CD4-positive, alpha-beta T cell treated with Interleukin-17A for 4 hours (primary cell): ENCODE measurements around the gene CFD.
"Not testable (repeated sequence)": the region's sequence is repeated elsewhere in the genome, so short reads cannot be mapped to it uniquely, and the experiment has no call there.

ENCODE experiments used
- DNase-seq: peaks from one replicate; pipeline ENCODE4 v3.0.0-alpha.2; 2020; ENCODE audit warnings: mixed read lengths

CFD gene

DNA sequence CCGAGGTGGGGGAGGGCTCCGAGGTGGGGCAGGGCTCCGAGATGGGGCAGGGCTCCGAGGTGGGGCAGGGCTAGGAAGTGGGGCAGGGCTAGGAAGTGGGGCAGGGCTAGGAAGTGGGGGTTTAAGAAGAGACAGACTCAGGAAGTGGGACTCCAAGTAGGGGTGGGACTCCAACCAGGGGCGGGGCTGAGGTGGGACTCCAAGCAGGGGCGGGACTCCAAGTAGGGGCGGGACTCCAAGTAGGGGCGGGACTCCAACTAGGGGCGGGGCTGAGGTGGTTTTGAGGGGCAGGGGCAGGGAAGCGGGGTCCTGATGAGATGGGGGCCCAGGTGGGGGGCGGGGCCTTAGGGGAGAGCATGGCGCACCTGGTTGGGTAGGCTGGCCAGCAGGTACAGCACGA lies 13.6 kb downstream of the CFD start:
- peak; percentile 82 for DNase-seq

DNA sequence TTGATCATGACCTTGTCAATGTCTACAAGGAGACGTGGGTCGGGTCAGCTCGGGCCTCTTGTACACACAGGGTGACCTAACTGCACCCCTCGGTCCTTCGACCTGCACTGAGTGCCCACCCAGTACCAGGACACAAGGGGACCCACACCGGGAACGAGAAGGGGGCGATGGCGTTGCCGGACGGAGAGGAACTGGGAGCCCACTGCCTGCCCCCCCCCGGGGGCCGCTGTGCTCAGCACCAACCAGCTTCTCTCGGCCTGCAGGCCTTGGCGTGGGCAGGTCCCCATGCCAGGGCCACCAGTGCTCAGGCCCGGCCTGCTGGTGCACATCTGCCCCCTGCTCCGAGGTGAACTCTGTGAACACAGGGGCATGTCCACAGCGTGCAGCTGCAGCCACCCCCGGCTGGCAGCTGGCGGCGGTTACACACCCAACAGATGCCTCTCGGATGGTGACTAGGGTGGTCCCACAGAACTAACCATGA lies 14.1 kb downstream of the CFD start:
- DNase-seq, result no peak

DNA sequence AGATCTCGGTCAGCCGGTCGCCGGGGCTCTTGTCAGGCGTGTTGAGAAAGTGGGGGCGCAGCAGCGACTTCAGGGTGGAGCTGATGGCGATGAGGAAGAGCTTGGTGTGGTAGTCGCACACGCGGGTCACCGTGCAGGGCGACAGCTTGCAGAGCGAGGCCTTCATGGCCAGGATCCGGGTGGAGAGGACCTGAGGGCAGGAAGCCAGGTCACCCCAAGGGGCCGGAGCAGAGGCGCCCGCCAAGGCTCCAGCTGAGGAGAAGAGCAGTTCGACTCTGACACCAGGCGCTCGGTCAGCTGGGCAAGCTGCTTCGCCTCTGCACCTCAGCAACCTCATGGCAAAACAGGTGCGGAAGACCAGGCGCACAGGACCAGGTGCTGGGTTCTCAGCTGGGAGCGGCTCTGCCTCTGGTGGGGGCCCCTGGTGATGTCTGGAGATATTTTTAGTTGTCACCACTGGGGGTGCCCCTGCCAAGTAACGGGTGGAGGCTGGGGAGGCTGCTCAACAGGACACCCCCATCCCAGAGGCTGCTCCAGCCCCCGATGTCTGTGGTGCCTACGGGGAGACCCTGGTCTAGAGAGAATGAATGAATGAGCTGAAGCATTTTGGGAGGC lies 15.9 kb downstream of the CFD start:
- peak; percentile 14 for DNase-seq

DNA sequence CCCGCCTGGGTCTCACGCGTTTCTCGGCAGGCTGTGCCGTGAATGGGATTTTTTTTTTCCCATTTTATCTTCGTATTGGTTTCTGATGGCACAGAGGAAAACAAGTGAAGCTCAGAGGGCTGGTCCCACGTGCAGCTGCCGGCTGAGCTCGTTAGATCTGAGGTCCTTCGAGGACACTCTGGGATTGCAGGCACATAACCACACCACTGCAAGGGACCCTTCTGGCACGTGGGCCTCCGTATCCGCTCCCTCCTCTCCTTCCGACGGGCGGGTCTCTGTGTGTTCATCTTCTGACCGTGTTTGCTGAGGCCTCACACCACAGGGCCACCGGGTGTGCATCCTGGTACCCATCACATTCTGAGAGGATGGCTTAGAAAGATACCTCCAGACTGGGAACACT lies 16.6 kb downstream of the CFD start:
- no peak for DNase-seq

DNA sequence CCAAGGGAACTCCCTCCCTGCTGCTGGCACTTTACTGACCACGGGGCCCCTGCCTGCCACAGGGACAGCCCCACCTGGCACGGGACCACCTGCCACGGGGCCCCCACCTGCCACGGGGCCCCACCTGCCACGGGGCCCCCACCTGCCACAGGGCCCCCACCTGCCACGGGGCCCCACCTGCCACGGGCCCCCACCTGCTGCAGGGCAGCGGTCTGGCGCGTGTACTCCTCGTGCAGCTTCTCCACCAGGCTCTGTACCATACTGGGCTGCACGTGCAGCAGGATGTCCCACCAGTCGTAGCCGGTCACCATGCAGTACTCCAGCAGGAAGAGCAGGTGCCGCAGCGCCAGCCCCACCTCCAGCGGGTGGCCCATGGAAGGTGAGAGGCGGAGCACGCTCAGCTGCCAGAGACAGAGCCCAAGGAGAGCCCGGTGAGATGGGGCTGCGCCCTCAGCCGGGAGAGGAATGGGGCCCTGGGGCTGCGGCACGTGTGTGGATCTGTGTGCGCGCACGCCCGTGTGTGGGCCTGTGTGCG lies 17.4 kb downstream of the CFD start:
- DNase-seq, result no peak

DNA sequence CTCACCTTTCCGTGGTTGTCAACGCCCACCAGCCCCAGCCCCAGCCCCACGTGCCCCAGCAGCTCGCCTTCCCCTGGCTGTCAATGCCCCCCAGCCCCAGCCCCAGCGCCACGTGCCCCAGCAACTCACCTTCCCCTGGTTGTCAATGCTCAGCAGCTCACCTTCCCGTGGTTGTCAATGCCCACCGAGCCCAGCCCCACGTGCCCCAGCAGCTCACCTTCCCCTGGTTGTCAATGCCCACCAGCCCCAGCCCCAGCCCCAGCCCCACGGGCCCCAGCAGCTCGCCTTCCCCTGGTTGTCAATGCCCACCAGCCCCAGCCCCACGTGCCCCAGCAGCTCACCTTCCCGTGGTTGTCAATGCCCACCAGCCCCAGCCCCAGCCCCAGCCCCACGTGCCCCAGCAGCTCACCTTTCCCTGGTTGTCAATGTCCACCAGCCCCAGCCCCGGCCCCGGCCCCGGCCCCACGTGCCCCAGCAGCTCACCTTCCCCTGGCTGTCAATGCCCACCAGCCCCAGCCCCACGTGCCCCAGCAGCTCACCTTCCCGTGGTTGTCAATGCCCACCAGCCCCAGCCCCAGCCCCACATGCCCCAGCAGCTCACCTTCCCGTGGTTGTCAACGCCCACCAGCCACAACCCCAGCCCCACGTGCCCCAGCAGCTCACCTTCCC lies 18.7 kb downstream of the CFD start:
- not testable (repeated sequence) for DNase-seq

DNA sequence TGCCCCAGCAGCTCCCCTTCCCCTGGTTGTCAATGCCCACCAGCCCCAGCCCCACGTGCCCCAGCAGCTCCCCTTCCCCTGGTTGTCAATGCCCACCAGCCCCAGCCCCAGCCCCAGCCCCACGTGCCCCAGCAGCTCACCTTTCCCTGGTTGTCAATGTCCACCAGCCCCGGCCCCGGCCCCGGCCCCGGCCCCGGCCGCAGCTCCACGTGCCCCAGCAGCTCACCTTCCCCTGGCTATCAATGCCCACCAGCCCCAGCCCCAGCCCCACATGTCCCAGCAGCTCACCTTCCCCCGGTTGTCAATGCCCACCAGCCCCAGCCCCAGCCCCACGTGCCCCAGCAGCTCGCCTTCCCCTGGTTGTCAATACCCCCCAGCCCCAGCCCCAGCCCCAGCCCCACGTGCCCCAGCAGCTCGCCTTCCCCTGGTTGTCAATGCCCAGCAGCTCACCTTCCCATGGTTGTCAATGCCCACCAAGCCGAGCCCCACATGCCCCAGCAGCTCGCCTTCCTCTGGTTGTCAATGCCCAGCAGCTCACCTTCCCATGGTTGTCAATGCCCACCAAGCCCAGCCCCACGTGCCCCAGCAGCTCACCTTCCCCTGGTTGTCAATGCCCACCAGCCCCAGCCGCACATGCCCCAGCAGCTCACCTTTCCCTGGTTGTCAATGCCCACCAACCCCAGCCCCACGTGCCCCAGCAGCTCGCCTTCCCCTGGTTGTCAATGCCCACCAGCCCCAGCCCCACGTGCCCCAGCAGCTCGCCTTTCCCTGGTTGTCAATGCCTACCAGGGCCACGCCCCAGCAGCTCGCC lies 19.5 kb downstream of the CFD start:
- not testable (repeated sequence) for DNase-seq

DNA sequence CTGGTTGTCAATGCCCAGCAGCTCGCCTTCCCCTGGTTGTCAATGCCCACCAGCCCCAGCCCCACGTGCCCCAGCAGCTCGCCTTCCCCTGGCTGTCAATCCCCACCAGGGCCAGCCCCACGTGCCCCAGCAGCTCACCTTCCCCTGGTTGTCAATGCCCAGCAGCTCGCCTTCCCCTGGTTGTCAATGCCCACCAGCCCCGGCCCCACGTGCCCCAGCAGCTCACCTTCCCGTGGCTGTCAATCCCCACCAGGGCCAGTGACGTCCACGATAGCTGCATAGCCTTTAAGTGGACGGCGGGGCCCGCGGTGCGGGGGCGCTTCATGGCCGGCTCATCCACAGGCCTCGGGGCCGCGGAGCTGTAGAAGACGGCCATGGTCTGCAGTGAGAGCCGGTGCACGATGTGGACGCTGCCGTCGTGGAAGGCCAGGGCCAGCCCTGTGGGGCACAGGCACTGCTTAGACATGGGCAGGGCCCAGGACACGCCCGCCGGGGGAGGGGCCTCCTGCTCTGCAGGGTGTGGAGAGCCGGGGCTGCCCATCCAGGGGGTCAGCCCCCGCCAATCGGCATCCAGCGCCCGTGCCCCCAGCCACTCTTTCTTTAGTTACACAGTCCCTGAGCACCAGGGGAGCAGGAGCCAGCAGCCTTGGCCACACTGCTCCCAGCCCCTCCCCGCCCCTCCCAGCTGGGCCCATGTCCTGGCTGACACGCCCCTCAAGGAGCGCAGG lies 20.4 kb downstream of the CFD start:
- DNase-seq, result no peak

DNA sequence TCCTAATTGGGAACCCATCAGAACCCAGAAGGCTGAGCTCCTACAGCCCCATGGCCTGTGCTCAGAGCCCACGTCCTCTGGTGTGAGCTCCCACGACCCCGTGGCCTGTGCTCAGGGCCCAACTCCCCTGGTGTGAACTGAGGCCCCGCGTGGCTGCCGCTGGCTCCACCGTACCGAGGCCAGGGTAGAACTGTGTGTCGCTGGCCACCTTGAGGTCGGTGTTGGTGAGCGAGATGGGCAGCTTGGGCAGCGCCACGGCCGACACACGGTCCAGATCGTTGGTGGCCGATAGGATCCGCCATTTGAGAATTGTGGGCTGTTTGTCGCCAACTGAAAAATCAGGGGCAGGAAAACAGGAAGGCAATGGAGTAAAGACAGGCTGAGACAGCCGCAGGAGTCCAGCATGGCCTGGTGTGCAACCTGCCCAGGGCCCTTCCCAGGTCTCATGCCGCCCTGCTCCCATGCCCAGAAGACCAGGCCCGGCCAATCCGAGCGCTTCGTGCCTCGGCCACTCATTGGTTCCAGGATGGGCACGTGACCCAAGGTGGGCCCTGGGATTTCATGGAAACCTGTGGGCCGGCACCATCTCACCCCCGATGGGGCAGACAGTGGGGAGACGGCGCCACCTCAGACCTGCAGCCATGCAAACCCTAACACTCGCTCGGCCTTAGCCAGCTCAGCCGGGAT lies 22.1 kb downstream of the CFD start:
- DNase-seq, result no peak

DNA sequence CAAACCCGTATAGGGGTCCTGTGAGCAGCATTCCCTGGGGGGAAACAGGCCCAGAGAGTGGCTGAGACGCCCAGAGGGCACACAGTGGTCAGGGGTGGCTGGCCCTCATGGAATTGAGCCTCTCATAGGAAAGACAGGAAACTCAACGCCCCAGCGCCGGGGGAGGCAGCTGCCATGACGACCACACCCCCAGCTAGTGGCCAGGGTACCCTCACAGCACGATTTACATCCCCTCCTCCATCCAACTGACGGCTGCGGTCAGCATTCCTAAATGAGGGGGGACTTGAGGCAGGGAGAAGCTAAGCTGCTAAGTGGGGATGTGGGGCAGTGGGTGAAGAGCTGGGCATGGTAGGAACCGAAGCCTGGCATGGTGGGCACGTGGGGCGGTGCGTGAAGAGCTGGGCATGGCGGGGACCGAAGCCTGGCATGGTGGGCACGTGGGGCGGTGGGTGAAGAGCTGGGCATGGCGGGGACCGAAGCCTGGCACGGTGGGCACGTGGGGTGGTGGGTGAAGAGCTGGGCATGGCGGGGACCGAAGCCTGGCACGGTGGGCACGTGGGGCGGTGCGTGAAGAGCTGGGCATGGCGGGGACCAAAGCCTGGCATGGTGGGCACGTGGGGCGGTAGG lies 23.5 kb downstream of the CFD start:
- DNase-seq, result no peak

DNA sequence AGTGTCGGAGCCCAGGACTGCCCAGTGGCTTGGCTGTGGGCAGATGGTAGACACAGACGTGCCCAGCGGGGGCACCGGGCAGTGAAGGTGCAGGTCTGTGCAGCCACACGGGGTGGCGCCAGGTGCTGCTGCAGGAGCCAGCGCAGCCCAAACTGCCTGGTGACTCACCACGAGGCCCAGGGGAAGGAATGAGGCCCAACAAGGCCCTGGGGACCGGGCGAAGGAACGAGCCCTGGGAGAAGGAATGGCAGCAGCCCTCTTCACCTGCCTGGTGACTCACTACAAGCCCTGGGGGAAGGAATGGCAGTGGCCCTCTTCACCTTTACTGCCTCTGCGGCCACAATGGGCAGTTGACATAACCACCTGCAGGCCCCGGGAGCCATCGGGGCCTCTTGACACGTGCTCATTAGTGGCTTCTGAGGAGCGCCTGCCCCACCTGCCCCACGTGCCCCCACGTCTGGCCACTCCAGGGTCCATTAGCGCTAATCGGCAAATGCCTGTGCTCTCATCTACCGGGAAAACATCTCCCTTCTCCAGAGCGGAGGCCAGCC lies 24.3 kb downstream of the CFD start:
- DNase-seq, result peak; percentile 11

DNA sequence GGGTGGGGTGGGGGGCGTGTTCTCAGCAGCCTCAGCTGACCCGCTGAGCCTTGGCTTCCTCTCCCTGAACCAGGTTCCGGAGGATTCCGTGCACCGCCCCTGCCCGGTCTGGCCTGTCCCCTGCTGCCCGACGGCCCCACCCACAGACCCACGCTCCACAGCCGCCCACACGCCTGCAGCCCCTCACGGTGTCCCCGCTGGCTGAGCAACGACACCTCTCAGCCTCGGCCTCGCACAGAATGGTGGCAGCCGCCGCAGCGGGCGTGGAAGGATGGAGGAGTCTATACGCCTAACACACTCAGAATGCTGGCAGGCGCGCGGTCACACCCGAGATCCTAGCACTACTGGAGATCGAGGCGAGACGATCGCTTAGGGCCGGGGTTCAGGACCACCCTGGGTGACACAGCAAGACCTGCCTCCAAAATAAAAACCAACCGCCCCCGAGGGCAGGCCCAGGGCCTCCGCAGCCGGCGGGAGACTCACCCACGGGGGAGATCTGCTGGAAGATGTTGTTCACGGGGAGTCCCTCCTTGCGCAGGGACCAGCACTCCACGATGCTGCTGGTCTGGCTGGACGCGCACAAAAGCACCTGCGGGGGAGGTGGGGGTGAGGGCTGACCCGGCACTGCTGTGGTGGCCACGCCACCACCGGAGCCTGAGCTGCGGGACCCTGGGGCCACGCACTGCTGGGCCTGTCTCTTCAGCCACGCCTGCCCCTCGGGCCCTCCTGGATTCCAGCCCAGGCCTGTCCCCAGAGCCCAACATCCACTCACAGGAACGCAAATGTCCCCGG lies 25.2 kb downstream of the CFD start:
- DNase-seq, result no peak

DNA sequence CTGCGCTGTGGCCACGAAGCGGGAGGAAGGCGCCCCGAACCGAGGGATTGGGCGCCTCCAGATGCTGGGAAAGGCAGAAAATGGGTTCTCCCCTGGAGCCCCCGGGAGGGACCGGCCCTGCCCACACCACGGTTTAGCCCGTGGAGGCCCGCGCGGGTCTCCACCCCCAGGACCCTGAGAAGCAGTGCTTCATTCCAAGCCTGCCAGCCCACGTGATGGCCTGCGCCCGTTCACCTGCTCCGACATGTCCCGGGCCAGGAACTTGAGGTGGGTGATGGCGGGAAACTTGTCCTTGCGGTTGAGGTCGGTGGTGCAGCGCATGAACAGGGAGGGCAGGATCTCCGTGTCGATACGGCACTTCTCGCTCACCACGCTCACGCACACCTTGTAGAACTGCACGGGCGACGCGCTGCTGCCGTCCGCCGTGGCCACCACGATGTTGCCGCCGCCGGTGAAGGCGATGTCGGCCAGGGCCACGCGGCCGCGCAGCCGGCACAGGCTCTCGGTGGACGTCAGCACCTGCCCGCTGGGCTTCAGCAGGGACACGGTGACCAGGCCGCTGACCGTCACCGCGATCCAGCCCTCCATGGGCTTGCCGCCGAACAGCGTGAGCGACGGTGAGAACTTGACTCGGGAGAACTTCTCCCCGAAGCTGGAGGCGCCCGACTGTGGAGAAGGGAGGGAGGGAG lies 26.2 kb downstream of the CFD start:
- no peak for DNase-seq

DNA sequence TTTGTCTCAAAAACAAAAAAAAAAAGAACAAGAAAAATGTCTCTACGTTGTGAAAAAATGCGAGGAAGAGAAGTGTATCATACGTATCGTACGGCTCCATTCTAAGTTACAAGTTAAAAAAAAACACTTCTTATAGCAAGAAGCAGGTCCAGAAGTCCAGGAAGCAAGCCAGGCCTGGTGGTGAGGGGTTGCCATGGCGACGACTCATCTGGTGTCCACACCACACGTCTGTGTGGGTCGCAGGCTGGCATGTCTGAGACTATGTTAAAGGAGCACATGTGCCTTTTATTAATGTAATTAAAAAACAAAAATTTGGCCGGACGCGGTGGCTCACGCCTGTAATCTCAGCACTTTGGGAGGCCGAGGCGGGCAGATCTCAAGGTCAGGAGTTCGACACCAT lies 27.6 kb downstream of the CFD start:
- DNase-seq, result no peak

DNA sequence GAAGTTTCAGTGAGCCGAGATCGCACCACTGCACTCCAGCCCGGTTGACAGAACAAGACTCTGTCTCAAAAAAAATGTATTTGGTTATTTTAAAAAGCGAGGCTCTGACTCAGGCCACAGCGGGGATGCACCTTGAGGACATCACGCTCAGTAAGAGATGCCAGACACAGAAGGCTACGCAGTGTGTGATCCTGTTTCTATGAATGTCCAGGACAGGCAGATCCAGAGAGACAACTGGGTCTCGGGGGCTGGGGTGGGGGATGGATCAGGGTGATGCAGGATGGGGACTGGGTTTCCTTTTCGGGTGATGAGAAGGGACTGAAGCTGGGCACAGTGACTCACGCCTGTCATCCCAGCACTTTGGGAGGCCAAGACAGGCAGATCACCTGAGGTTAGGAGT lies 28.1 kb downstream of the CFD start:
- DNase-seq, result no peak

DNA sequence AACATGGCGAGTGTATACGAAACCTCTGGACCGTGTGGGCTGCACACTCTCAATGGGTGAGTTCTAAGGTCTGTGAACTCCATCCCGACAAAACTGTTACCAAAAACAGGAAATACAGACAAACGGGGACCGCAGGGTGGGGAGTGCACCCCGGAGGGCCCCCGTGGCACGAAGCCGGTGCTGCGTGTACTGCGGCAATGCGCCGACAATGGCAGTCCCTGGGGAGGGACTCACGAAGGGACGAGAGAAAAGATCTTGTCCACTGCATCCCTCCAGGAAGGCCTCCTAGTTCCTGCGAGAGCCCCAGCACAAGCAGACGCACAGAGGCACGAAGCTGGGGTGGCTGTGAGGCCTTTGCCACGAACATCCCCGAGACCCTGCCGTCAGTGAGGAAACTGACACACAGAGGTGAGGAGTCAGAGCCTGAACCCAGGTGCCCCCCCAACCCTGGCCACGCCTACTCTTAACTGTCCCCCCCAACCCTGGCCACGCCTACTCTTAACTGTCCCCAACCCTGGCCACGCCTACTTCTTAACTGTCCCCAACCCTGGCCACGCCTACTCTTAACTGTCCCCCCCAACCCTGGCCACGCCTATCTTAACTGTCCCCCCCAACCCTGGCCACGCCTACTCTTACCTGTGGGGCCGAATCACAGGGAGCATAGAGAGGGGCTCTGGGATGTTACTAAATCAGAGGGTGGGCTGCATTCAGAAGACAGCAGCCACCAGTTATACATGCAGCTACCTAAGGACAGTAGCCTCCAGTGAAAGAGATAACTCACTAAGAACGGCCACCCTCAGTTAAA lies 29.3 kb downstream of the CFD start:
- peak; percentile 22 for DNase-seq

DNA sequence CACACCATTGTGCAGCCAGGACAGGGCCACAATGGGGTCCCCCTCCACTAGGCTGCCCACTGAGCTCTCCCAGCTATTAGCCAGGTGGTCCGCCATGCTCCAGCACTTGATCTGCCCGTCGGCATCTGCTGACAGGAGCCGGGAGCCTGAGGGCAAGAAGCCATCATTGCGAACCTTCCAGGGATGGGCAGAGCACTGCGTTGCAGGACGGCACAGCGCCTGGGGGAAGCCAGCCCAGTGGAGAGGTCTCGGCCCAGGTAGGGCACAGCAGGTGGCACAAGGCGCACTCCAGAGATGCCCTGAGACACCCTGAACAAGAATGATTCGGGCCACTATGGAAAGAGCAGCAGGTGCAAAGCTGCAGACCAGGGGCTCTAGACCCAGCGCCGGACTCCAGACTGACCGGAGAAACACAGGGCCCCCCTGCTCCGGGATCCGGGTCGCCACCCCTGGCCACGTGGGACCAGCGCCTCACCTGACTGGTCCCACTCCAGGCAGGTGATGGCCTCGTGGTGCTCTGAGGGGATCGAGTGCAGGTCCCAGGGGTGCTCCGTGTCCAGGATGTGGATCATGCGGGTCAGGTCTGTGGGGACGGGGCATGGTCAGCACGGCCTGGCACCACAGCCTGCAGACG lies 30.3 kb downstream of the CFD start:
- no peak for DNase-seq

DNA sequence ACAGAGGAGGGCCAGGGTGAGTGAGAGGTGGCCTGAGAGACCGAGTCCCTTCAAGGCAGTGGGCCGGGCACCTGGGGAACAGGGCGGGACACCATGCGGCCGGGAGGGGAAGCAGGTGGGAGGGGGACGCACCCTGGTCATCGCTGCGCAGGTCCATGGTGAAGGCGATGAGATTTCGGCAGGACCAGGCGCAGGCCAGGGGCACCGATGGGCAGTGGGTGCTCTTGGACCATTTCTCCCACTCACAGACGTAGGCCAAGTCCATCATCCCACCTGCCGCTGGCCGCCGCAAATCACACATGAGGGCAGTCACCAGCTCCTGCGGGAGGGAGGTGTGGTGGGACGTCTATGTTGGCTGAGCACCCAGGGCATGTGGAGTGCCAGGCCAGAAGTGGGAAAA lies 31.4 kb downstream of the CFD start:
- no peak for DNase-seq
